Measurements from ENCODE around the gene RARB. TPM values are rescaled to one million over a fixed set of nuclear protein-coding genes. Genes with fewer than 3 reads are reported as not detected.

RARB gene
- total RNA-seq, 1 donor from 2014 or later, result 15.0 TPM

GRCh38 chr3:25527801-25528200, 99.7 kb downstream of the RARB start:
- intact Hi-C loops (cut with DNase I), result no loop called here
- no peak for TF ChIP-seq POLR2A (IDR thresholded peaks at IDR 0.05)
- no peak for TF ChIP-seq CTCF (IDR thresholded peaks at IDR 0.05)
- TF ChIP-seq POLR2AphosphoS5 (IDR thresholded peaks at IDR 0.05; ENCODE audit: insufficient read depth in 1 of 2, low read depth in 1 of 2), result no peak
- peaks cover 7% of the 10 kb centered on the region for H3K9me3 ChIP-seq
- no peaks in the 10 kb centered on the region for H3K27me3 ChIP-seq
- DNase-seq (ENCODE audit: extremely low spot score in 2 of 2), result no peak
- peaks cover 10% of the 10 kb centered on the region for H3K4me1 ChIP-seq
- no peak overlapping the region for H3K4me3 ChIP-seq
- no peaks in the 10 kb centered on the region for H3K36me3 ChIP-seq
- H3K27ac ChIP-seq, result no peak overlapping the region

- peaks cover 10% of the 10 kb centered on the region for H3K4me1 ChIP-seq
- H3K27me3 ChIP-seq, result no peaks in the 10 kb centered on the region
- H3K27ac ChIP-seq, result no peak overlapping the region
- DNase-seq (ENCODE audit: extremely low spot score in 2 of 2), result no peak
- H3K36me3 ChIP-seq, result no peaks in the 10 kb centered on the region
- TF ChIP-seq POLR2A (IDR thresholded peaks at IDR 0.05) (no peak), POLR2AphosphoS5 (IDR thresholded peaks at IDR 0.05; ENCODE audit: insufficient read depth in 1 of 2, low read depth in 1 of 2) (no peak), CTCF (IDR thresholded peaks at IDR 0.05) (no peak)
- no peak overlapping the region for H3K4me3 ChIP-seq
- intact Hi-C loops (cut with DNase I), result no loop called here
- peaks cover 8% of the 10 kb centered on the region for H3K9me3 ChIP-seq
Measured at GRCh38 chr3:25531971-25532370, 103.9 kb downstream of the RARB start.

GRCh38 chr3:25532431-25533162, 104.5 kb downstream of the RARB start:
- TF ChIP-seq CTCF (IDR thresholded peaks at IDR 0.05) (no peak), POLR2AphosphoS5 (IDR thresholded peaks at IDR 0.05; ENCODE audit: insufficient read depth in 1 of 2, low read depth in 1 of 2) (no peak), POLR2A (IDR thresholded peaks at IDR 0.05) (no peak)
- peaks cover 13% of the 10 kb centered on the region for H3K4me1 ChIP-seq
- no peaks in the 10 kb centered on the region for H3K36me3 ChIP-seq
- no peaks in the 10 kb centered on the region for H3K27me3 ChIP-seq
- peaks cover 8% of the 10 kb centered on the region for H3K9me3 ChIP-seq
- H3K4me3 ChIP-seq, result no peak overlapping the region
- intact Hi-C loops (cut with DNase I), result no loop called here
- no peak overlapping the region for H3K27ac ChIP-seq
- no peak for DNase-seq (ENCODE audit: extremely low spot score in 2 of 2)

- Histone ChIP-seq H3K27me3 (no peaks in the 10 kb centered on the region), H3K4me1 (peaks cover 14% of the 10 kb centered on the region), H3K4me3 (no peak overlapping the region), H3K27ac (no peak overlapping the region), H3K36me3 (no peaks in the 10 kb centered on the region), H3K9me3 (peaks cover 8% of the 10 kb centered on the region)
- TF ChIP-seq POLR2A (IDR thresholded peaks at IDR 0.05), result no peak
- no peak for TF ChIP-seq POLR2AphosphoS5 (IDR thresholded peaks at IDR 0.05; ENCODE audit: insufficient read depth in 1 of 2, low read depth in 1 of 2)
- TF ChIP-seq CTCF (IDR thresholded peaks at IDR 0.05), result no peak
- DNase-seq (ENCODE audit: extremely low spot score in 2 of 2), result no peak
- intact Hi-C loops (cut with DNase I), result no loop called here
Measured at GRCh38 chr3:25533399-25533798, 105.3 kb downstream of the RARB start.

GRCh38 chr3:25534007-25534406, 105.9 kb downstream of the RARB start:
- Histone ChIP-seq H3K27me3 (no peaks in the 10 kb centered on the region), H3K4me3 (no peak overlapping the region), H3K36me3 (no peaks in the 10 kb centered on the region), H3K4me1 (peaks cover 20% of the 10 kb centered on the region), H3K9me3 (peaks cover 8% of the 10 kb centered on the region), H3K27ac (no peak overlapping the region)
- TF ChIP-seq CTCF (IDR thresholded peaks at IDR 0.05) (no peak), POLR2A (IDR thresholded peaks at IDR 0.05) (no peak), POLR2AphosphoS5 (IDR thresholded peaks at IDR 0.05; ENCODE audit: insufficient read depth in 1 of 2, low read depth in 1 of 2) (no peak)
- DNase-seq (ENCODE audit: extremely low spot score in 2 of 2), result no peak
- intact Hi-C loops (cut with DNase I), result no loop called here

All from vagina (tissue), 2 donors.